Measurements from ENCODE around the gene ZSCAN5C.

Gene ZSCAN5C

GRCh38 chr19:56258272-56258671 is 56.2 kb downstream of the ZSCAN5C start:
- in situ Hi-C loops (cut with HindIII; ENCODE audit: low sequenced_read_pairs), result loop anchor here (5.0 kb wide), 1 partner anchor 161 kb away; no protein-coding TSS in a partner anchor

Data from endothelial cell of hepatic sinusoid (primary cell).